ENCODE measurements around the gene ADSS1. TPM values are rescaled to one million over a fixed set of nuclear protein-coding genes. Genes with fewer than 3 reads are reported as not detected.

ADSS1 gene
- total RNA-seq, 1 experiment from 2014 or later, result 10.0 TPM

- no peak for TF ChIP-seq FOXP4 (CRISPR knock-in tag; IDR thresholded peaks at IDR 0.05)
- TF ChIP-seq KAT7 (CRISPR knock-in tag; IDR thresholded peaks at IDR 0.05; ENCODE audit: borderline replicate concordance), result 0 out of 2 replicates have a peak, but pooled peaks have one; percentile 58
- no peak for TF ChIP-seq ZSCAN18 (CRISPR knock-in tag; IDR thresholded peaks at IDR 0.05)
- TF ChIP-seq ATF2 (CRISPR knock-in tag; IDR thresholded peaks at IDR 0.05; ENCODE audit: borderline replicate concordance, low read depth), result no peak
- no peak for TF ChIP-seq SP1 (CRISPR knock-in tag; conservative IDR thresholded peaks at IDR 0.05)
Measured at GRCh38 chr14:104689881-104690711, 33.9 kb upstream of the ADSS1 start (continued).

- ATAC-seq (no peak), DNase-seq (ENCODE audit: low spot score) (no peak)
- ChIA-PET POLR2A (interaction anchor here (1.0 kb wide), 1 partner anchor 9 kb away, joined by 4 read pairs; no protein-coding TSS in a partner anchor), CTCF (interaction anchor here (0.6 to 1.7 kb wide), 4 partner anchors 8 to 31 kb away, joined by 3 to 4 read pairs (median 3); no protein-coding TSS in a partner anchor)
- Mint-ChIP-seq H3K27ac (no peak overlapping the region), H3K4me3 (peak overlapping the region; percentile 62), H3K36me3 (peaks cover 1% of the 10 kb centered on the region; the same call in 1 of the 2 replicates), H3K9me3 (no peaks in the 10 kb centered on the region), H3K4me1 (peaks cover 40% of the 10 kb centered on the region), H3K27me3 (ENCODE audit: low read depth) (no peaks in the 10 kb centered on the region; the same call in 1 of the 2 replicates)
- no peak for TF ChIP-seq FOXP4 (CRISPR knock-in tag; IDR thresholded peaks at IDR 0.05)
- no peak for TF ChIP-seq USF1 (CRISPR knock-in tag; IDR thresholded peaks at IDR 0.05)
- TF ChIP-seq ATF1 (CRISPR knock-in tag; IDR thresholded peaks at IDR 0.05), result no peak
- no peak for TF ChIP-seq NR1H2 (CRISPR knock-in tag; IDR thresholded peaks at IDR 0.05)
Measured at GRCh38 chr14:104690861-104691455, 33.1 kb upstream of the ADSS1 start.

- Mint-ChIP-seq H3K27me3 (ENCODE audit: low read depth) (no peaks in the 10 kb centered on the region; the same call in 1 of the 2 replicates), H3K36me3 (peaks cover 5% of the 10 kb centered on the region; the same call in 1 of the 2 replicates), H3K4me1 (peaks cover 41% of the 10 kb centered on the region), H3K9me3 (no peaks in the 10 kb centered on the region), H3K27ac (no peak overlapping the region), H3K4me3 (peak overlapping the region; percentile 62; the same call in 1 of the 2 replicates)
- CTCF ChIA-PET, result interaction anchor here (0.9 to 1.7 kb wide), 3 partner anchors 9 to 32 kb away, joined by 3 read pairs; no protein-coding TSS in a partner anchor
- POLR2A ChIA-PET, result interaction anchor here (1.0 kb wide), 1 partner anchor 10 kb away, joined by 4 read pairs; no protein-coding TSS in a partner anchor
- ATAC-seq, result no peak
- no peak for DNase-seq (ENCODE audit: low spot score)
- TF ChIP-seq CREM (CRISPR knock-in tag; IDR thresholded peaks at IDR 0.05), result no peak
- TF ChIP-seq PREB (CRISPR knock-in tag; IDR thresholded peaks at IDR 0.05; ENCODE audit: borderline replicate concordance), result no peak
- TF ChIP-seq STAT6 (CRISPR knock-in tag; conservative IDR thresholded peaks at IDR 0.05; ENCODE audit: low read depth), result no peak
Measured at GRCh38 chr14:104691546-104692260, 32.3 kb upstream of the ADSS1 start.
